Measurements from ENCODE around the gene LRRN4CL.

Gene LRRN4CL

DNA sequence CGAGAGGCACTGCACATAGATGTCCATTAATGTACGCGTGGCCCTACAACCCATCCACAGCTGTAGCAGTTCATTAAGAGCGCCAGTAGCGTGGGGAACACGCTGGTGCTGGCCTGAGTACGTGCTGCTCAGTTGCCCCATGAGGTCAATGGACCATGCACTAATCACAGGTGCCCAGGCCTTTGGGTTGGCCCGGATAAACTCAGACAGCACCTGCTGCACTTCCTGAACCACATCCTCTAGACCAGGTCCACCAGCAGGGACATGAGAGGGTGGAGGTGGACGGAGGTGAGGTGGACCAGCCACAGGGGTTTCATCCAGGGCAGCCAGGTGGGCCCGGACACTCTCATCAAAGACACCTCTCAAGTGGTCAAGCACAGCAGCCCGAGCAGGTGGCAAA lies 39.8 kb downstream of the LRRN4CL start:
- DNase-seq (ENCODE audit: low read depth) = no peak
- TF ChIP-seq, protein P1, sequence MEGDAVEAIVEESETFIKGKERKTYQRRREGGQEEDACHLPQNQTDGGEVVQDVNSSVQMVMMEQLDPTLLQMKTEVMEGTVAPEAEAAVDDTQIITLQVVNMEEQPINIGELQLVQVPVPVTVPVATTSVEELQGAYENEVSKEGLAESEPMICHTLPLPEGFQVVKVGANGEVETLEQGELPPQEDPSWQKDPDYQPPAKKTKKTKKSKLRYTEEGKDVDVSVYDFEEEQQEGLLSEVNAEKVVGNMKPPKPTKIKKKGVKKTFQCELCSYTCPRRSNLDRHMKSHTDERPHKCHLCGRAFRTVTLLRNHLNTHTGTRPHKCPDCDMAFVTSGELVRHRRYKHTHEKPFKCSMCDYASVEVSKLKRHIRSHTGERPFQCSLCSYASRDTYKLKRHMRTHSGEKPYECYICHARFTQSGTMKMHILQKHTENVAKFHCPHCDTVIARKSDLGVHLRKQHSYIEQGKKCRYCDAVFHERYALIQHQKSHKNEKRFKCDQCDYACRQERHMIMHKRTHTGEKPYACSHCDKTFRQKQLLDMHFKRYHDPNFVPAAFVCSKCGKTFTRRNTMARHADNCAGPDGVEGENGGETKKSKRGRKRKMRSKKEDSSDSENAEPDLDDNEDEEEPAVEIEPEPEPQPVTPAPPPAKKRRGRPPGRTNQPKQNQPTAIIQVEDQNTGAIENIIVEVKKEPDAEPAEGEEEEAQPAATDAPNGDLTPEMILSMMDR (IDR thresholded peaks at IDR 0.05; ENCODE audit: insufficient read depth, low read depth, low read length, missing control alignments) = no peak
- H3K4me3 ChIP-seq (ENCODE audit: low read length) = no peak overlapping the region

DNA sequence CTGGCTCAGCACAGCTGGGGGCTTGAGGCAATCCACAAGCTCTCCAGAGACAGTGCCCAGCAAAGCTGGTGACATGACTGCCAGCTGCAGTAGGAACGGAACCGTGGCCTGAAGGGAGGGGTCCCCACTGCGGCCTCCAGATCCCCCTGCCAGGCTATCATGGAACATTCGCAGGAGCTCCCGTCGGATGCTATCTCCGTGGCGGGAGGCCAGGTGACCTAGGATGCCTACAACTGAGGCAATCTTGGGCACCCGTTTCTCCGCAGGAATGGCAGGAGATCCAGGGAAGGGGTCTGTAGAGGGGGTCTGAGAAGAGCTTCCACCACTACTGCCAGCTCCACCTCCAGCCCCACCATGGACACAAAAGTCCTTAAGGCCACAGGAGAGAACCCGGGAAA lies 40.4 kb downstream of the LRRN4CL start:
- TF ChIP-seq, protein P1 (IDR thresholded peaks at IDR 0.05; ENCODE audit: insufficient read depth, low read depth, low read length, missing control alignments) = no peak
- no peak for DNase-seq (ENCODE audit: low read depth)
- no peak overlapping the region for H3K4me3 ChIP-seq (ENCODE audit: low read length)

DNA sequence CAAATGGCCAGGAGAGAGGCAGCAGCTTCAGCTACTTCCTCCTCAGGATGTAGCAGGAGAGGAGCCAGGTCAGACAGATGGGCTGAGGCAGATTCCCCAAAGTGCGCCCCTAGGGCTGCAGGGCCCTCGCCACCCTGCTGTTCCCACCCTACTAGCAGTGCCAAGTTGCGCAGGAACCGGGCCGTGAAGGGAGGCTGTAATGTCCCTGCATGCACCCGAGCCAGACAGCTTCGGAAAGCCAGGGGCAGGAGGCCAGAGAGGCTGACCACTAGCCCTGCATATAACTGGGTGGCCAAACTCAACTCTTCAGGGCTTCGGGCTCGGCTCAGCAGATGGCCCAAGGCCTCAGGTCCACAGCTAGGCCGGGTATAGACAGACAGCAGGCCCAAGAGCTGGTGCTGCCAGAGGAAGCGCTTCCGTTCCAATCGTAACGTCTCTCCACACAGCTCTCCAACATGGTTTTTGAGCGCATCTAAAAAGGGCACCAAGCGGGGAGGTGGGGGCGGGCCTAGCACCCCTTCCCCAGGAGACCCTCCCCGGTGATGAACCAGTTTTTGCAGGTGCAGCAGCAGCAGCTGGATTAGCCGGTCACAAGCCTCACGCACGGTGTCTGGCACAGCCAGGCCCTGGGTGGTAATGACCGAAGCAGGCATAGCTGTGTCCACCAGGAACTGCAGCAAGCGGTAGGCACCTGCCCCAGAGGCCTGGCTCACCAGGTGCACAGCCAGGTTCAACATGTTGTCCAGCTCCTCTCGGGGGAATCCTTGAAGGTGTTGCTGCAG lies 41.0 kb downstream of the LRRN4CL start:
- DNase-seq (ENCODE audit: low read depth) = no peak
- H3K4me3 ChIP-seq (ENCODE audit: low read length) = no peak overlapping the region
- TF ChIP-seq, protein P1 (IDR thresholded peaks at IDR 0.05; ENCODE audit: insufficient read depth, low read depth, low read length, missing control alignments) = no peak

DNA sequence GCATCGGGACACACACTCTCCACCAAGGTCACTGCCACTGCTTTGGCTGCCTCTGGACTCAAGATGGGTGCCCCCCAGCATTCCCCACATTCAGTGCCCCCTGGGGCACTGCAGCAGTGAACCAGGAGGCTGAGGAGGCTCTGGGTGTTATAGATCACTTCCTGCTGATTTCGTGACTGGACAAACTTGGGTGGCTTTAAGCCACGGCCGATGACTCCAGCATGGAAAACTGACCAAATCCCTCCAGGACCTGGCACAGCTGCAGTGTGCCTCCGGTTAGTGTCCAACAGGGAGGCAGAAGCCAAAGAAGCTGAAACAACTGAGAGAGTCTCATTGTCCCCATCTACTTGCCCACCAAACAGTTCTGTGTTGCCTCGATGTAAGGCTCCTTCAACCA lies 41.7 kb downstream of the LRRN4CL start:
- TF ChIP-seq, protein P1 (IDR thresholded peaks at IDR 0.05; ENCODE audit: insufficient read depth, low read depth, low read length, missing control alignments) = no peak
- DNase-seq (ENCODE audit: low read depth) = no peak
- H3K4me3 ChIP-seq (ENCODE audit: low read length) = no peak overlapping the region

DNA sequence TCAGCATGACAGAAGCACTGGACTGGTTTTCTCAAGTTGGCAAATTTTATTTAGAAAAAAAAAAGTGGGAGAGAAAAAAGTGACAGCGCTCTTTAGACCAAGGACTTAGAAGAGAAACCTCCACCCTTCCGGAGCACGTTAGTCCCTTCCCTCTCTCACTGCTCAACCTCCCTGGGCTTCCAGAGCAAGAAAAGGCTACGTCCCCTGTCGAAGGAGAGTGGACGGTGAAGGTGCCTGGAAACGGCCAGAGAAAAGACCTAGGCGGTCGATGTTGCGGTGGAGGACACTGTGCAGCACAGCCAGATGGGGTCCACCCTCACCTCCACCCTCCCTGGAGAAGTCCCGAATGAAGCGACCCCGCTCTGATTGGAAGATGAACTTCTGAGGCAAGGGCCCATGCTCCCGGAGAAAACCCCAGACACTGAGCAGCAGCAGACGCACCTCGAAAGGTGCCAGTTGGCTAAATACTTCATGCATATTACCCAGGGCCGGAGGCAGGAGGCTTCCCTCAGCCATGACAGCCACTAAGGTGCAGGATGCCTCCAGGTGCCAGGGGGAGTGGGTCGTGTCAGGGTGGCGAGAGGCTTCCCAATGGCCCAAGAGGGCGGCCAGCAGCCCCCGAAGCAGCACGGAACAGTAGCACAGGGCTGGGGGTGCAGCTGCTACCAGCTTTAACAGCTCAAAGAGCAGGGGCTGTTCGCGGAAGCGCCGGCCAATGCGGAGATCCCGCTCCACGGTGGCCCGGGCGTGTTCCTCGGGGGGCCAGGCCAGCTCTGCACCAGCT lies 42.3 kb downstream of the LRRN4CL start:
- H3K4me3 ChIP-seq (ENCODE audit: low read length) = no peak overlapping the region

DNA sequence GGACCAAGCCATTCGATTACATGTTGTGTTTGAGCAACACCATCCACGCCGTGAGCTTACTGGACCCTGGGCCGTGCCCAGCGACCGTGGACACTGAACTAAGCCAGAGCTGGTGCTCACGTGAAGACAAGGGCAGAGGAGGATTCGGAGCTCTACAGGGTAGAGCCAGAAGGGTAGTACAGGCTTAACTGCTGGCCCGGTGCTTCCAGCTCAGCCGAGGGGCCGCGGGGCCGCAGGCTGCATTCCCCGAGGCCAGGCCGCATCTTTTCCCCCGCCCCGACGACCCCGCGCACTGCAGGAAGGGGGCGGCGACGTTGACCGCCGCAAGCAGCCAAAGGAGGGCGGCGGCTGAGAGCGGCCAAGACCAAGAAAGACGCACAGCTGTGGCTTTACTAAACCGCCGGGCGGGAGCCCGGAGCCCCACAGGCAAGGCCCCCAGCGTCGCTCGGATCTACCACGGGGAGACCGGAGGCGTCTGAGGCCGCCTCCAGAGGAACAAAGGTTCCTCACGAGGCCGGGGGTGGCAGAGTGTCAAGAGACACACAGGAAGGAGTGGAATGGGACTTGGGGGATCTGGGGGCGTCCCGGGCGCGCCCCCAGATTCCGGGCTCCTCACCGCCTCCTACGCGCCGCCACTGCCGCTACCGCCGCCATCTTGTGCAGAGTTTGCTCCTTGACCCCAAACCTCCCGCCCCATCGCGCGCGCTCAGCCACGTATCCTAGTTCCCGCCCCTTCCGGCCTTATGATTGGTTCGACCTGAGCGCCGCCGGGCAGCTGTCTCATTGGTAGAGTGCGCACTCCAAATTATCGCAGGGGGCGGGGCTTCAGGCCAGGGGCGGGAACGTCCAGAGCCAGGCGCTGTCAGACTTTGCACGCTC lies 43.1 kb downstream of the LRRN4CL start, which contains the start of gene GANAB:
Gene GANAB, minus strand, starts transcription at position 668 of the 879 bp plus-strand sequence. Its CDS starts 14 bp downstream, at position 654.
- TF ChIP-seq, protein P1 (IDR thresholded peaks at IDR 0.05; ENCODE audit: insufficient read depth, low read depth, low read length, missing control alignments) = no peak
- DNase-seq (ENCODE audit: low read depth) = peak; percentile 99
- peak within 1 kb of the TSS; percentile 79 for H3K4me3 ChIP-seq (ENCODE audit: low read length)

More for the DNA sequence above, 42.3 kb downstream of the LRRN4CL start:
- no peak for DNase-seq (ENCODE audit: low read depth)
- TF ChIP-seq, protein P1 (IDR thresholded peaks at IDR 0.05; ENCODE audit: insufficient read depth, low read depth, low read length, missing control alignments) = no peak
